Neural crest cell (in vitro differentiated cells): Measurements from ENCODE around the gene TRAP1. TPM values are rescaled to one million over a fixed set of nuclear protein-coding genes. Genes with fewer than 3 reads are reported as not detected.
A peak's percentile ranks its signal among the peaks of the same experiment; 100 is the strongest.
"Not testable (repeated sequence)": the region's sequence is repeated elsewhere in the genome, so short reads cannot be mapped to it uniquely, and the experiment has no call there.

Experiments used
- DNase-seq: peaks from one replicate; pipeline ENCODE4 v3.0.0; 2021; ENCODE audit warnings: low read depth, mixed read lengths, low spot score
- H3K27ac Mint-ChIP-seq: one replicate; pipeline ENCODE4 v1.8.0; 2021; ENCODE audit warnings: mild to moderate bottlenecking, mixed read lengths; ENCODE audit not compliant: unreplicated experiment
- H3K27me3 Mint-ChIP-seq: 2 replicates; pipeline ENCODE4 v1.8.0; 2021; ENCODE audit warnings: low read depth, mild to moderate bottlenecking, mixed read lengths
- H3K36me3 Mint-ChIP-seq: 2 replicates; pipeline ENCODE4 v1.8.0; 2021; ENCODE audit warnings: low read depth, mild to moderate bottlenecking, mixed read lengths
- H3K4me1 Mint-ChIP-seq: 2 replicates; pipeline ENCODE4 v1.8.0; 2021; ENCODE audit warnings: mixed read lengths
- H3K4me3 Mint-ChIP-seq: one replicate; pipeline ENCODE4 v1.8.0; 2021; ENCODE audit warnings: mild to moderate bottlenecking, mixed read lengths
- H3K9me3 Mint-ChIP-seq: 2 replicates; pipeline ENCODE4 v1.8.0; 2021; ENCODE audit warnings: mixed read lengths
- CTCF ChIP-seq: fragments of 200-600 bp; sonication (generic); conservative IDR thresholded peaks from 2 replicates; pipeline ENCODE4 v1.5.0; 2021; ENCODE audit warnings: antibody characterized with exemption, mild to moderate bottlenecking
- total RNA-seq: library from RNA; stranded (reverse); gene quantifications from 2 replicates; pipeline ENCODE4 v1.2.1, GENCODE V29; 2021

Gene TRAP1
- total RNA-seq, 1 donor from 2014 or later = 152 TPM

GRCh38 chr16:3611146-3611975 lies 106.0 kb downstream of the TRAP1 start, which contains the start of gene SLX4:
SLX4 (minus strand) TSS chr16:3611606; CDS start chr16:3608964, 2,642 bp downstream.
- no peak for TF ChIP-seq CTCF
- peak; percentile 81 for DNase-seq
- H3K36me3 Mint-ChIP-seq = peaks cover 2% of the 10 kb centered on the region
- peaks cover 31% of the 10 kb centered on the region for H3K4me1 Mint-ChIP-seq
- H3K9me3 Mint-ChIP-seq = no peaks in the 10 kb centered on the region
- peak within 1 kb of the TSS; percentile 99 for H3K4me3 Mint-ChIP-seq
- no peaks in the 10 kb centered on the region for H3K27me3 Mint-ChIP-seq
- H3K27ac Mint-ChIP-seq = peak within 1 kb of the TSS; percentile 97

GRCh38 chr16:3610698-3611145 lies 106.6 kb downstream of the TRAP1 start:
- Mint-ChIP-seq H3K9me3 (no peaks in the 10 kb centered on the region), H3K4me3 (peak overlapping the region; percentile 99), H3K36me3 (peaks cover 4% of the 10 kb centered on the region), H3K4me1 (peaks cover 31% of the 10 kb centered on the region), H3K27ac (peak overlapping the region; percentile 83), H3K27me3 (no peaks in the 10 kb centered on the region)
- TF ChIP-seq CTCF = no peak
- DNase-seq = no peak

- DNase-seq = no peak
- peak overlapping the region; percentile 99 for H3K4me3 Mint-ChIP-seq
- TF ChIP-seq CTCF = no peak
- no peaks in the 10 kb centered on the region for H3K9me3 Mint-ChIP-seq
- no peaks in the 10 kb centered on the region for H3K27me3 Mint-ChIP-seq
- peaks cover 4% of the 10 kb centered on the region for H3K36me3 Mint-ChIP-seq
- peaks cover 31% of the 10 kb centered on the region for H3K4me1 Mint-ChIP-seq
- no peak overlapping the region for H3K27ac Mint-ChIP-seq
Measured at GRCh38 chr16:3609895-3610697, 107.2 kb downstream of the TRAP1 start.

- H3K36me3 Mint-ChIP-seq, H3K27me3 Mint-ChIP-seq, DNase-seq, H3K9me3 Mint-ChIP-seq, H3K27ac Mint-ChIP-seq: not testable (repeated sequence)
- Mint-ChIP-seq H3K4me3 (peak overlapping the region; percentile 66), H3K4me1 (peaks cover 31% of the 10 kb centered on the region)
Measured at GRCh38 chr16:3608976-3609375, 108.3 kb downstream of the TRAP1 start.

GRCh38 chr16:3608069-3608468 lies 109.3 kb downstream of the TRAP1 start:
- no peaks in the 10 kb centered on the region for H3K9me3 Mint-ChIP-seq
- TF ChIP-seq CTCF = no peak
- no peak overlapping the region for H3K4me3 Mint-ChIP-seq
- H3K4me1 Mint-ChIP-seq = peaks cover 25% of the 10 kb centered on the region
- no peak for DNase-seq
- H3K27me3 Mint-ChIP-seq = no peaks in the 10 kb centered on the region
- peaks cover 11% of the 10 kb centered on the region for H3K36me3 Mint-ChIP-seq
- H3K27ac Mint-ChIP-seq = no peak overlapping the region

Other genes with a start within 250 kb of the TRAP1 start
- not detected in 2 replicates for gene C16orf90, start 222.0 kb downstream of the TRAP1 start, total RNA-seq
- 30.7 and 33.8 TPM in 2 replicates for gene CLUAP1, start 216.5 kb downstream of the TRAP1 start, total RNA-seq
- gene NLRC3, start 140.1 kb downstream of the TRAP1 start, total RNA-seq = 0.18 TPM in 1 of 2 replicates, not detected in the other
- gene SLX4, start 105.9 kb downstream of the TRAP1 start, total RNA-seq = 17.2 and 17.7 TPM in 2 replicates
- 23.6 and 26.0 TPM in 2 replicates for gene DNASE1, start 62.8 kb downstream of the TRAP1 start, total RNA-seq
- gene CREBBP, start 163.2 kb upstream of the TRAP1 start, total RNA-seq = 84.7 and 97.6 TPM in 2 replicates